ENCODE measurements around the gene HOXC12.

HOXC12 gene

DNA sequence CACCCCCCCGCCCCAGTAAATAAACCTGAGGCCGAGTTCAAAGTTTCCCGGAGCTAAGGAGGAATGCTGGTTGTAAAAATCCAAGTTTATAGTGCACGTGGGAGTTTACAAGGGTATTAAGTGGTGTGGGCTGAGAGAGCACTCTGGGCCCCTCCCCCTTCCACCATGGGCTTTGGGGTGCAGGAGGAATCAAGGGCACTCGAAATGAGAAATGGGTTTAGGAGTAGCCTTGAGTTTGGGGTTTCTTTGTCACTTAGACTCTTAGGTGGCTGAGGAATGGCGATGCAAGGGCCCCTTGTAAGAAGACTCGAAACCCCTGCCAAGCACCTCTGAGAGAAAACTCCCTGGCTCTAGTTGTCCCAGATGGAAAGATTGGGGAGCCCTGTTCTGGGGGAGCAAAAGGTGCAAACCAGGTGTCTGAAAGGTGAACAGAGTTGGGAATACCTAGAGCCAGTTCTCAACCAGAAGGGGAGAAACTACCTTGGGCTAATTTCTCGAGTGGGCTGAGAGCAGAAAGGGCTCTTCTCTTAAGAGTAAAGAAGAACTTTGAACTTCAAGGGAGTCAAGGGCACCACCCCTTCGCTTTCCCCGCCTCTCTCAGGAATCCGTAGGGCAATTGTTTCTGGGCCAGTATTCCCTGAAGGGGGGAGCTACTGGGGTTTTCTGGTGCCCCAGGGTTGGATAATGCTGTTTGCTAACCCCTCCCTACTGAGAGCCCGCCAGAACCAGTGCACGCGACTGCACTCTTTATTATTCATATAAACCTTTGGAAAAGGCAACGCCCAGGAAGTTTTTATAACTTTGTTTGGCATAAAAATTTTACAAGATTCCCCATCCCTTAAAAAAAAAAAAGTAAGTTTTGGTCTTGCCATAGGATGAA is 24.0 kb downstream of the HOXC12 start:
- DNase-seq (ENCODE audit: low read depth): no peak
- TF ChIP-seq, protein P1, sequence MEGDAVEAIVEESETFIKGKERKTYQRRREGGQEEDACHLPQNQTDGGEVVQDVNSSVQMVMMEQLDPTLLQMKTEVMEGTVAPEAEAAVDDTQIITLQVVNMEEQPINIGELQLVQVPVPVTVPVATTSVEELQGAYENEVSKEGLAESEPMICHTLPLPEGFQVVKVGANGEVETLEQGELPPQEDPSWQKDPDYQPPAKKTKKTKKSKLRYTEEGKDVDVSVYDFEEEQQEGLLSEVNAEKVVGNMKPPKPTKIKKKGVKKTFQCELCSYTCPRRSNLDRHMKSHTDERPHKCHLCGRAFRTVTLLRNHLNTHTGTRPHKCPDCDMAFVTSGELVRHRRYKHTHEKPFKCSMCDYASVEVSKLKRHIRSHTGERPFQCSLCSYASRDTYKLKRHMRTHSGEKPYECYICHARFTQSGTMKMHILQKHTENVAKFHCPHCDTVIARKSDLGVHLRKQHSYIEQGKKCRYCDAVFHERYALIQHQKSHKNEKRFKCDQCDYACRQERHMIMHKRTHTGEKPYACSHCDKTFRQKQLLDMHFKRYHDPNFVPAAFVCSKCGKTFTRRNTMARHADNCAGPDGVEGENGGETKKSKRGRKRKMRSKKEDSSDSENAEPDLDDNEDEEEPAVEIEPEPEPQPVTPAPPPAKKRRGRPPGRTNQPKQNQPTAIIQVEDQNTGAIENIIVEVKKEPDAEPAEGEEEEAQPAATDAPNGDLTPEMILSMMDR (IDR thresholded peaks at IDR 0.05; ENCODE audit: insufficient read depth, low read depth, low read length, missing control alignments): no peak
- H3K4me3 ChIP-seq (ENCODE audit: low read depth, low read length): no peak overlapping the region

DNA sequence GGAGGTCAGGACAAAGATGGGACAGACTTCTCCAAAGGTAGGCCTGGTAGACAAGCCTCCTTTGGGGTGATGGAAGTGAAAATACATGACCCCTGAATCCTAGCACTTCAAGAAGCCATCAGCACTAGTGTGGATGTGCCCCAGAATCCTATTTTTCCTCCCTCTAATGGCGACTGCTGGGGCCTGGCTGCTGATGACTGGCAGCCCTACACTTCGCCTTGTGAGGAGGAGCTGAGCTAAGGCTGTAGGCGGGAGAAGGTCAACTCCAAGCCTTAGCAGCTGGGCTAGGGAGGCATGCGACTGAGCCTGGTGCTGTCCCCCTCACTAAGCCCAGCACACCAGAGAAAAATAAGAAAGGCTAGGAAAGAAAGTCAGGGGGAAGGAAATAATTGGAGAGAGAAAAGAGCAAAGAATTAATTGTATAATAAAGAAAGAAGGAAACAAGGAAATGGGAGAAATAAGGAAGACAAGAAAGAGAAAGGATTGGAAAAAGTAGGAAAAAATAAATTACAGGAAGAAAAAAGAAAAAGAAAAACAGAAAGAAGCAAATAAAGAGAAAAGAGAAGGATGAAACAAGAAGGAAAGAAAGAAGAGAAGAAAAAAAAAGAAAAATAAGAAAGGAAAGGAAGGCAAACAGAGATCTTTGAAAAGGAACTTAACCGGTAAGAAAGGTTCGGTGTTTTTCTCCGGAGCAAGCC is 25.6 kb downstream of the HOXC12 start:
- DNase-seq (ENCODE audit: low read depth): no peak
- no peak overlapping the region for H3K4me3 ChIP-seq (ENCODE audit: low read depth, low read length)
- TF ChIP-seq, protein P1 (IDR thresholded peaks at IDR 0.05; ENCODE audit: insufficient read depth, low read depth, low read length, missing control alignments): no peak

GRCh38 chr12:53980802-53981496 is 26.2 kb downstream of the HOXC12 start:
- no peak for DNase-seq (ENCODE audit: low read depth)
- H3K4me3 ChIP-seq (ENCODE audit: low read depth, low read length): no peak overlapping the region
- TF ChIP-seq, protein P1 (IDR thresholded peaks at IDR 0.05; ENCODE audit: insufficient read depth, low read depth, low read length, missing control alignments): no peak

- TF ChIP-seq, protein P1 (IDR thresholded peaks at IDR 0.05; ENCODE audit: insufficient read depth, low read depth, low read length, missing control alignments): no peak
- no peak for DNase-seq (ENCODE audit: low read depth)
- H3K4me3 ChIP-seq (ENCODE audit: low read depth, low read length): no peak overlapping the region
These were observed 27.2 kb downstream of the HOXC12 start for GRCh38 chr12:53981634-53982565.

DNA sequence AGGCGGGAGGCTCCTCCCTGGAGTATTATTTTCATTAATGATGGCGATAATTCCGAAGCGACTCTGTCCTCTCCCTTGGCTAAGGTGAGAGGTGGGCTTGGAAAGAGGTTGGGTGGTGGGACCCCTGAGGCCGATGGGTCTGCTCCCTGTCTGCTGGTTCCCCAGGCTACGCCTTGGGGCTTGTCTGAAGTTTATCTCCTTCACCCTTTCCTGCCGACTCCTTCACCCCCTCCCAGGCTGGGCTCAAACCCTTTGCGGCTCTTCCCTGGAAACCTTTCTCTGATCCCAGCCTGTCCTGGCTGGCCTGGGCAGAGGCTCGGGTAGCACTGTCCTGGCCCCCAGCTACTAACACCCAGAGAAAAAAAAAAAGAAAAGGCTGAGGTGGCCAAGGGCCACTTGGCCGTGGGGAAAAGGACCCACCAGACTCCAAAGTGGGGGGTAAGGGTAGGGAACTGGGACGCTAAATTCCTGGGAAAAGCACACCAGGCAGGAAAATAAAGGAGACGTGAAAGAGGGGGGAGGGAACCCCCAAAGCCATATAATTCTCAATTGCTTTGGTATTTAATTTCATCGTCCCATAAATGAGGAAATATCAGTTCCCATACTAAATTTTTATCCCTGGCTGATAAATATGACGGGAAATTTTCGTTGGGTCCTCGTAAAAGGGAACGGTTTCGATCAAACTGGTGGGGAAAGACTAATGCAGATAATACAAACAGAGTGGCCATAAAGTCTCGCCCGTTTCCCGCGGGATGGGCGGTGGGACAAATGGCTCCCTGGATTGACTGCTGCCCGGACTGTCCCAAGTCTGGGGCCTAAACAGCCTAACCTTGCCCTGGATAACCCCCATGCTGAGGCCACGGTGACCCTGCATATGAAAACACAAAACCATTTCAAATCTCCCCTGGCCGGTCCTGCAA is 28.2 kb downstream of the HOXC12 start:
- TF ChIP-seq, protein P1 (IDR thresholded peaks at IDR 0.05; ENCODE audit: insufficient read depth, low read depth, low read length, missing control alignments): no peak
- no peak overlapping the region for H3K4me3 ChIP-seq (ENCODE audit: low read depth, low read length)
- no peak for DNase-seq (ENCODE audit: low read depth)

Measured in GM12865 (cell line).